Caki2 (cell line): ENCODE measurements around the gene PMAIP1. TPM values are rescaled to one million over a fixed set of nuclear protein-coding genes. Genes with fewer than 3 reads are reported as not detected.

ENCODE experiments used
- DNase-seq: peaks from one replicate; pipeline ENCODE4 v3.0.0-alpha.2; 2015; ENCODE audit warnings: low read depth
- in situ Hi-C: cut with HindIII; loops from 2 replicates; pipeline ENCODE4 v1.10.0; 2016; ENCODE audit warnings: low sequenced_read_pairs, low pct_unique_long_range_greater_than_20kb, mixed read lengths
- total RNA-seq: library from RNA; depleted of rRNA; stranded (reverse); fragments of >200 nt; shearing (Covaris generic); gene quantifications from 2 replicates; pipeline ENCODE4 v1.2.3, GENCODE V29; 2014; ENCODE audit warnings: low replicate concordance

Gene PMAIP1
- total RNA-seq, 1 experiment from 2014 or later, result 8.5 TPM

- DNase-seq, result no peak
- in situ Hi-C loops, result no loop called here
Measured at GRCh38 chr18:59907172-59907571, 7.4 kb downstream of the PMAIP1 start.

GRCh38 chr18:59907660-59908059 lies 7.9 kb downstream of the PMAIP1 start:
- in situ Hi-C loops, result no loop called here
- DNase-seq, result no peak

- in situ Hi-C loops, result no loop called here
- no peak for DNase-seq
Measured at GRCh38 chr18:59908799-59909198, 9.0 kb downstream of the PMAIP1 start.

- in situ Hi-C loops, result no loop called here
- no peak for DNase-seq
Measured at GRCh38 chr18:59909289-59910036, 9.7 kb downstream of the PMAIP1 start.

GRCh38 chr18:59910967-59911366 lies 11.2 kb downstream of the PMAIP1 start:
- DNase-seq, result no peak
- in situ Hi-C loops, result no loop called here

GRCh38 chr18:59911600-59911999 lies 11.8 kb downstream of the PMAIP1 start:
- no peak for DNase-seq
- in situ Hi-C loops, result no loop called here

GRCh38 chr18:59912007-59912550 lies 12.3 kb downstream of the PMAIP1 start:
- in situ Hi-C loops, result no loop called here
- no peak for DNase-seq

GRCh38 chr18:59915606-59916005 lies 15.8 kb downstream of the PMAIP1 start:
- in situ Hi-C loops, result no loop called here
- no peak for DNase-seq

- in situ Hi-C loops, result no loop called here
- peak; percentile 41 for DNase-seq
Measured at GRCh38 chr18:59916746-59917145, 16.9 kb downstream of the PMAIP1 start.

- peak; percentile 47 for DNase-seq
- in situ Hi-C loops, result no loop called here
Measured at GRCh38 chr18:59917422-59917821, 17.6 kb downstream of the PMAIP1 start.

GRCh38 chr18:59918320-59918755 lies 18.5 kb downstream of the PMAIP1 start:
- DNase-seq, result peak; percentile 68
- in situ Hi-C loops, result no loop called here

GRCh38 chr18:59918997-59919396 lies 19.2 kb downstream of the PMAIP1 start:
- in situ Hi-C loops, result no loop called here

GRCh38 chr18:59921384-59921891 lies 21.6 kb downstream of the PMAIP1 start:
- in situ Hi-C loops, result no loop called here
- DNase-seq, result no peak

More at GRCh38 chr18:59918997-59919396, 19.2 kb downstream of the PMAIP1 start:
- DNase-seq, result no peak

- DNase-seq, result no peak
- in situ Hi-C loops, result no loop called here
Measured at GRCh38 chr18:59923539-59924196, 23.9 kb downstream of the PMAIP1 start.

- no peak for DNase-seq
- in situ Hi-C loops, result no loop called here
Measured at GRCh38 chr18:59926131-59926530, 26.3 kb downstream of the PMAIP1 start.

- no peak for DNase-seq
- in situ Hi-C loops, result no loop called here
Measured at GRCh38 chr18:59927246-59927825, 27.5 kb downstream of the PMAIP1 start.

GRCh38 chr18:59928201-59928600 lies 28.4 kb downstream of the PMAIP1 start:
- DNase-seq, result no peak
- in situ Hi-C loops, result no loop called here

GRCh38 chr18:59929621-59930295 lies 30.0 kb downstream of the PMAIP1 start:
- in situ Hi-C loops, result no loop called here
- DNase-seq, result no peak
